B cell (primary cell): ENCODE results near the gene MALL. TPM values are rescaled to one million over a fixed set of nuclear protein-coding genes. Genes with fewer than 3 reads are reported as not detected.
"Not testable (repeated sequence)": the region's sequence is repeated elsewhere in the genome, so short reads cannot be mapped to it uniquely, and the experiment has no call there.

Experiments
- ATAC-seq: fragments of 200-7000 bp; cut with Tn5 transposase; one replicate; pipeline ENCODE4 v1.10.0; 2021; ENCODE audit warnings: low read depth, mild to moderate bottlenecking, moderate number of reproducible peaks, moderate library complexity
- CTCF ChIA-PET: fragments of 350-600 bp; sonication (Branson Sonifier 250); formaldehyde crosslinking; loops from one replicate; lab custom pipeline; 2021; ENCODE audit warnings: antibody characterized with exemption, inconsistent platforms; lab: Charles Lee
- POLR2A ChIA-PET: fragments of 350-600 bp; sonication (Branson Sonifier 250); formaldehyde crosslinking; loops from one replicate; lab custom pipeline; 2021; ENCODE audit warnings: antibody characterized with exemption; lab: Charles Lee
- DNase-seq: peaks from one replicate; pipeline ENCODE4 v3.0.0; 2013
- H2AFZ ChIP-seq: 2 replicates; pipeline ENCODE4 v1.6.1; 2012; ENCODE audit warnings: mild to moderate bottlenecking, low read depth, low read length; ENCODE audit not compliant: insufficient read depth, poor library complexity, severe bottlenecking
- H3K27ac ChIP-seq, 2 donors: 1 replicate in 1 of 2; 2 replicates in 1 of 2; pipeline ENCODE4 v1.5.1; 2012 to 2013; ENCODE audit warnings: low read length in 2 of 2, mild to moderate bottlenecking in 2 of 2, moderate library complexity in 1 of 2
- H3K27me3 ChIP-seq, 4 experiments: fragments of 200-600 bp in 1 of 4; sonication (generic) in 1 of 4; replicated peaks in 1 of 4; 1 replicate in 2 of 4; 2 replicates in 2 of 4; pipeline versions ENCODE4 v1.6.1 to v1.7.0; 2013 to 2016; ENCODE audit warnings: low read length in 3 of 4, mild to moderate bottlenecking in 2 of 4, mixed read lengths in 1 of 4, moderate library complexity in 1 of 4; ENCODE audit not compliant: insufficient read depth in 4 of 4, control insufficient read depth in 3 of 4; ENCODE audit errors: control extremely low read depth in 1 of 4
- H3K36me3 ChIP-seq, 2 experiments: replicated peaks in 1 of 2; 1 replicate in 1 of 2; 2 replicates in 1 of 2; pipeline versions ENCODE4 v1.6.1 to v1.7.1; 2013; ENCODE audit warnings: low read length in 1 of 2; ENCODE audit not compliant: insufficient read depth in 2 of 2, control insufficient read depth in 1 of 2; ENCODE audit errors: control extremely low read depth in 1 of 2, extremely low read depth in 1 of 2
- H3K4me1 ChIP-seq, 2 donors: fragments of 200-600 bp in 1 of 2; sonication (generic) in 1 of 2; 1 replicate in 1 of 2; 2 replicates in 1 of 2; pipeline versions ENCODE4 v1.5.1 to v1.6.1; 2013 to 2017; ENCODE audit warnings: low read length in 2 of 2; ENCODE audit not compliant: control insufficient read depth in 2 of 2, insufficient read depth in 2 of 2
- H3K4me2 ChIP-seq: replicated peaks from 2 replicates; pipeline ENCODE3; 2012; ENCODE audit warnings: mild to moderate bottlenecking, low read depth, low read length; ENCODE audit not compliant: poor library complexity, severe bottlenecking
- H3K4me3 ChIP-seq, 5 experiments: fragments of 200-600 bp in 1 of 5; sonication (generic) in 1 of 5; 1 replicate in 3 of 5; 2 replicates in 2 of 5; pipeline versions ENCODE4 v1.5.1 to v1.7.0; 2011 to 2016; ENCODE audit warnings: low read length in 4 of 5, mild to moderate bottlenecking in 4 of 5, low read depth in 2 of 5, control low read depth in 1 of 5, moderate library complexity in 1 of 5; ENCODE audit not compliant: insufficient read depth in 1 of 5; ENCODE audit errors: control extremely low read depth in 1 of 5, extremely low read depth in 1 of 5
- H3K79me2 ChIP-seq: fragments of 200-600 bp; sonication (generic); one replicate; pipeline ENCODE4 v1.6.0; 2016; ENCODE audit warnings: low read length; ENCODE audit not compliant: control insufficient read depth, insufficient read depth
- H3K9ac ChIP-seq: fragments of 200-600 bp; sonication (generic); 2 replicates; pipeline ENCODE4 v1.6.1; 2017; ENCODE audit warnings: mild to moderate bottlenecking, low read length, moderate library complexity
- H3K9me3 ChIP-seq, 3 donors: one replicate each; pipeline versions ENCODE4 v1.6.1 to v1.7.1; 2013; ENCODE audit warnings: low read length in 2 of 3; ENCODE audit not compliant: control insufficient read depth in 2 of 3, insufficient read depth in 1 of 3; ENCODE audit errors: control extremely low read depth in 1 of 3
- H4K20me1 ChIP-seq: 2 replicates; pipeline ENCODE4 v1.6.0; 2012; ENCODE audit warnings: mild to moderate bottlenecking, low read length; ENCODE audit not compliant: insufficient read depth, control insufficient read depth, poor library complexity, severe bottlenecking
- H3K27ac Mint-ChIP-seq: one replicate; pipeline ENCODE4 v1.8.0; 2021; ENCODE audit warnings: mixed read lengths
- H3K27me3 Mint-ChIP-seq: one replicate; pipeline ENCODE4 v1.8.0; 2021; ENCODE audit warnings: mixed read lengths
- H3K4me1 Mint-ChIP-seq: one replicate; pipeline ENCODE4 v1.8.0; 2021; ENCODE audit warnings: mixed read lengths
- H3K4me3 Mint-ChIP-seq: one replicate; pipeline ENCODE4 v1.8.0; 2021; ENCODE audit warnings: mixed read lengths
- H3K9me3 Mint-ChIP-seq: one replicate; pipeline ENCODE4 v1.8.0; 2022; ENCODE audit warnings: mixed read lengths; ENCODE audit not compliant: insufficient read depth
- EZH2 ChIP-seq: IDR thresholded peaks from 2 replicates; pipeline ENCODE4 v1.6.1; 2012; ENCODE audit warnings: borderline replicate concordance, low read depth, mild to moderate bottlenecking, moderate library complexity, low read length; ENCODE audit not compliant: insufficient read depth, poor library complexity, severe bottlenecking
- WGBS: methylation state at CpG from one replicate; pipeline ENCODE4 v1.1.5; 2013; ENCODE audit warnings: missing lambda C conversion rate; ENCODE audit not compliant: insufficient coverage; 5-methylcytosine and 5-hydroxymethylcytosine counted together
- intact Hi-C: fragments of 100-400 bp; cut with micrococcal nuclease; formaldehyde crosslinking; loops from one replicate; pipeline ENCODE4 v1.10.0; 2022
- polyA plus RNA-seq: library from polyadenylated mRNA; depleted of rRNA; stranded (reverse); fragments of >200 nt; gene quantifications from 2 replicates; pipeline ENCODE4 v1.2.3, GENCODE V29; 2012
- total RNA-seq, 2 donors: library from RNA; stranded (reverse); fragments of 120-200 nt in 1 of 2; gene quantifications; 1 replicate in 1 of 2; 2 replicates in 1 of 2; pipeline versions ENCODE4 v1.2.3 to v1.2.4, GENCODE V29; 2013 to 2022
- TF ChIP-seq, protein P1 (sequence below): fragments of 200-600 bp; IDR thresholded peaks from one replicate; pipeline ENCODE4 v1.8.0; 2022; ENCODE audit warnings: antibody characterized with exemption, mild to moderate bottlenecking

The MALL gene
- total and polyA plus RNA-seq, 2 donors (not counting 1 experiment from before 2014, with no cell fraction given): not detected

DNA sequence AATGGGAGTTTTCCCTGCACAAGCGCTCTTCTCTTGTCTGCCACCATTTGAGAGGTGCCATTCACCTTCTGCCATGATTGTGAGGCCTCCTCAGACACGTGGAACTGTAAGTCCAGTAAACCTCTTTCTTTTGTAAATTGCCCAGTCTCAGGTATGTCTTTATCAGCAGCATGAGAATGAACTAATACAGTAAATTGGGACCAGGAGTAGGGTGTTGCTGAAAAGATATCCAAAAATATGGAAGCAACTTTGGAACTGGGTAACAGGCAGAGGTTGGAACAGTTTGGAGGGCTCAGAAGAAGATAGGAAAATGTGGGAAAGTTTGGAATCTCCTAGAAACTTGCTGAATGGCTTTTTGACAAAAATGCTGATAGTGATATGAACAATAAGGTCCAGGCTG, 38.6 kb upstream of the MALL start:
- intact Hi-C loops: not testable (repeated sequence)

DNA sequence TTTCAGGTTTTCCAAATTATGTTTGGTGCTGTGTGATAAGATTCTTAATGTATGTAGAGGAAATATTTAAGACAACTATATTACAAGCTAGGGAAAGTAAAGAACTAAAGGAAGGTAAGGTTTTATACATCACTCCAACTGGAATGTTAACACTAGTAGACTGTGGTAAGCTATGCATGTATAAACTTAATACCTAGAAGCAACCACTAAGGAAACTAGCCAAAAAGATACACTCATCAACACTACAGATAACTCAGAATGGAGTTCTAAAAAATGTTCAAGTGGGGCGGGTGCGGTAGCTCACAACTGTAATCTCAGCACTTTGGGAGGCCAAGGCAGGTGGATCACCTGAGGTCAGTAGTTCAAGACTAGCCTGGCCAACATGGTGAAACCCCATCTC, 37.8 kb upstream of the MALL start:
- intact Hi-C loops: no loop called here
- H3K4me1 ChIP-seq: no peaks in the 10 kb centered on the region
- peaks cover 2% of the 10 kb centered on the region for H3K4me1 Mint-ChIP-seq
- no peaks in the 10 kb centered on the region for H4K20me1 ChIP-seq
- H3K27ac Mint-ChIP-seq: no peak overlapping the region
- CTCF ChIA-PET: no interaction called here
- TF ChIP-seq, protein P1, sequence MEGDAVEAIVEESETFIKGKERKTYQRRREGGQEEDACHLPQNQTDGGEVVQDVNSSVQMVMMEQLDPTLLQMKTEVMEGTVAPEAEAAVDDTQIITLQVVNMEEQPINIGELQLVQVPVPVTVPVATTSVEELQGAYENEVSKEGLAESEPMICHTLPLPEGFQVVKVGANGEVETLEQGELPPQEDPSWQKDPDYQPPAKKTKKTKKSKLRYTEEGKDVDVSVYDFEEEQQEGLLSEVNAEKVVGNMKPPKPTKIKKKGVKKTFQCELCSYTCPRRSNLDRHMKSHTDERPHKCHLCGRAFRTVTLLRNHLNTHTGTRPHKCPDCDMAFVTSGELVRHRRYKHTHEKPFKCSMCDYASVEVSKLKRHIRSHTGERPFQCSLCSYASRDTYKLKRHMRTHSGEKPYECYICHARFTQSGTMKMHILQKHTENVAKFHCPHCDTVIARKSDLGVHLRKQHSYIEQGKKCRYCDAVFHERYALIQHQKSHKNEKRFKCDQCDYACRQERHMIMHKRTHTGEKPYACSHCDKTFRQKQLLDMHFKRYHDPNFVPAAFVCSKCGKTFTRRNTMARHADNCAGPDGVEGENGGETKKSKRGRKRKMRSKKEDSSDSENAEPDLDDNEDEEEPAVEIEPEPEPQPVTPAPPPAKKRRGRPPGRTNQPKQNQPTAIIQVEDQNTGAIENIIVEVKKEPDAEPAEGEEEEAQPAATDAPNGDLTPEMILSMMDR: no peak
- TF ChIP-seq EZH2: no peak
- peaks cover 9% of the 10 kb centered on the region for H3K9me3 Mint-ChIP-seq
- H3K27me3 Mint-ChIP-seq: no peaks in the 10 kb centered on the region
- H3K27me3 ChIP-seq: no peaks in the 10 kb centered on the region
- H3K79me2 ChIP-seq: no peaks in the 10 kb centered on the region
- H3K9ac ChIP-seq: no peak overlapping the region
- ATAC-seq: no peak
- H3K27ac ChIP-seq: no peak overlapping the region
- no peaks in the 10 kb centered on the region for H3K36me3 ChIP-seq
- no CpG with 5 or more reads among the region's 2 CpGs for WGBS
- H3K4me2 ChIP-seq: no peak overlapping the region
- no peak overlapping the region for H2AFZ ChIP-seq
- POLR2A ChIA-PET: no interaction called here
- no peak overlapping the region for H3K4me3 ChIP-seq
- H3K9me3 ChIP-seq: peaks cover 2 to 11% (median 5%) of the 10 kb centered on the region in 3 donors
- no peak for DNase-seq
- H3K4me3 Mint-ChIP-seq: no peak overlapping the region

More for the DNA sequence above, 38.6 kb upstream of the MALL start:
- 75% methylated on average over 1 of the region's 2 CpGs for WGBS
- POLR2A ChIA-PET, H4K20me1 ChIP-seq, H3K9me3 Mint-ChIP-seq, H3K27ac ChIP-seq, DNase-seq, CTCF ChIA-PET, H3K4me1 Mint-ChIP-seq, H3K27me3 ChIP-seq, H3K27me3 Mint-ChIP-seq, H3K4me3 Mint-ChIP-seq, H3K4me2 ChIP-seq, H2AFZ ChIP-seq, H3K9ac ChIP-seq, H3K36me3 ChIP-seq, H3K4me1 ChIP-seq, H3K4me3 ChIP-seq, H3K27ac Mint-ChIP-seq, ATAC-seq, H3K79me2 ChIP-seq: not testable (repeated sequence)
- peaks cover 2 to 11% (median 5%) of the 10 kb centered on the region in 3 donors for H3K9me3 ChIP-seq
